Nephron (organoid): Measurements from ENCODE around the gene NR1D2.

Source experiments
- H3K27ac Mint-ChIP-seq, 3 experiments: 2 replicates each; pipeline ENCODE4 v1.8.0; 2020; ENCODE audit warnings: mixed read lengths in 3 of 3, mild to moderate bottlenecking in 2 of 3, moderate library complexity in 1 of 3
- H3K27me3 Mint-ChIP-seq: 2 replicates; pipeline ENCODE4 v1.8.0; 2021; ENCODE audit warnings: low read depth, mild to moderate bottlenecking, moderate library complexity, mixed read lengths
- H3K36me3 Mint-ChIP-seq: 2 replicates; pipeline ENCODE4 v1.8.0; 2020; ENCODE audit warnings: low read depth, mixed read lengths
- H3K4me1 Mint-ChIP-seq: 2 replicates; pipeline ENCODE4 v1.8.0; 2020; ENCODE audit warnings: mixed read lengths
- H3K4me3 Mint-ChIP-seq, 3 experiments: 2 replicates each; pipeline ENCODE4 v1.8.0; 2020; ENCODE audit warnings: mild to moderate bottlenecking in 3 of 3, mixed read lengths in 3 of 3, moderate library complexity in 2 of 3
- H3K9me3 Mint-ChIP-seq: 2 replicates; pipeline ENCODE4 v1.8.0; 2020; ENCODE audit warnings: mixed read lengths
- CTCF ChIP-seq, 3 experiments: fragments of 200-600 bp; sonication (generic); IDR thresholded peaks; one replicate each; pipeline ENCODE4 v1.5.0; 2021; ENCODE audit warnings: antibody characterized with exemption in 3 of 3; ENCODE audit not compliant: unreplicated experiment in 3 of 3

The NR1D2 gene

DNA sequence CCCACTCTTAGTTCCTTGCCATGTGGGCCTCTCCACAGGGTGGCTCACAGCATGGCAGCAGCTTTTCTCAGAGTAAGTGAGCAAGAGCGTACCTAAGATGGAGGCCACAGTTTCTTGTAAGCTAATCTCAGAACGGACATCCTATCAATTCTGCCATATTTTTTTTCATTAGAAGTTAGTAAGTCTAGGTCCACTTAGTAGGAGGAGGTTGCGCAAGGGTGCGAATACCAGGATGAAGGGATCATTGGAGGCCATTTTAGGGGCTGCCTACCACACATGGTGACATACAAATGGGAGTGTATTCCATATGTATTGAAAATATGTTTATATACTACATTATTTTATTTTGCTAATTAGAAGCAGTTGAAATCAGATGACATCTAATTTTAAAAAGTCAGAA lies 31.5 kb downstream of the NR1D2 start:
- H3K36me3 Mint-ChIP-seq = peaks cover 41% of the 10 kb centered on the region
- H3K9me3 Mint-ChIP-seq = peaks cover 6% of the 10 kb centered on the region
- H3K27me3 Mint-ChIP-seq = no peaks in the 10 kb centered on the region
- H3K4me3 Mint-ChIP-seq = no peak overlapping the region
- no peaks in the 10 kb centered on the region for H3K4me1 Mint-ChIP-seq
- H3K27ac Mint-ChIP-seq = no peak overlapping the region
- TF ChIP-seq CTCF (IDR thresholded peaks at IDR 0.05; ENCODE audit: unreplicated experiment in 3 of 3) = no peak

GRCh38 chr3:23979569-23979968 lies 34.5 kb downstream of the NR1D2 start:
- H3K27ac Mint-ChIP-seq = no peak overlapping the region
- H3K4me3 Mint-ChIP-seq = no peak overlapping the region
- TF ChIP-seq CTCF (IDR thresholded peaks at IDR 0.05; ENCODE audit: unreplicated experiment in 3 of 3) = no peak
- H3K27me3 Mint-ChIP-seq = no peaks in the 10 kb centered on the region
- no peaks in the 10 kb centered on the region for H3K4me1 Mint-ChIP-seq
- H3K9me3 Mint-ChIP-seq = peaks cover 6% of the 10 kb centered on the region
- peaks cover 30% of the 10 kb centered on the region for H3K36me3 Mint-ChIP-seq

DNA sequence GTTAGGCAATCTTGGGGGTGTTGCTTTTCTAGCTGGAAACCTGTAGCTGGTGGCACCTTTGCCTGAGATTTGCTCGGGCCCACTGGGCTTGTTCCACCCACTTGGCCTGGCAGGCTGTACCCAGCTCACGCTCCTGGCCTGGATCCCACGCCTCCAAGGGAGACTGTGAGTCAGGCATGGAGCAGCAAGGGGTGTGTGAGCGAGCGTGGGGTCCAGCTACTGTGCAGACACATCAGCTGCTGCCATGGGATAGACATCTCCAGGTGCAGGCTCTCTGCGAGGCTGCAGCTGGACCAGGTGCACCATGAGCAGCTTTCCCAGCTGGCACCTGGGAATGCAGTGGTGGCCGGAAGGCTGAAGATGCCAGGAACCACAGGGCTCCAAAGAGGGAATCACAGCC lies 36.0 kb downstream of the NR1D2 start:
- H3K4me3 Mint-ChIP-seq = no peak overlapping the region
- H3K27ac Mint-ChIP-seq = no peak overlapping the region
- peaks cover 25% of the 10 kb centered on the region for H3K36me3 Mint-ChIP-seq
- no peaks in the 10 kb centered on the region for H3K27me3 Mint-ChIP-seq
- H3K9me3 Mint-ChIP-seq = peaks cover 3% of the 10 kb centered on the region
- no peak for TF ChIP-seq CTCF (IDR thresholded peaks at IDR 0.05; ENCODE audit: unreplicated experiment in 3 of 3)
- no peaks in the 10 kb centered on the region for H3K4me1 Mint-ChIP-seq

DNA sequence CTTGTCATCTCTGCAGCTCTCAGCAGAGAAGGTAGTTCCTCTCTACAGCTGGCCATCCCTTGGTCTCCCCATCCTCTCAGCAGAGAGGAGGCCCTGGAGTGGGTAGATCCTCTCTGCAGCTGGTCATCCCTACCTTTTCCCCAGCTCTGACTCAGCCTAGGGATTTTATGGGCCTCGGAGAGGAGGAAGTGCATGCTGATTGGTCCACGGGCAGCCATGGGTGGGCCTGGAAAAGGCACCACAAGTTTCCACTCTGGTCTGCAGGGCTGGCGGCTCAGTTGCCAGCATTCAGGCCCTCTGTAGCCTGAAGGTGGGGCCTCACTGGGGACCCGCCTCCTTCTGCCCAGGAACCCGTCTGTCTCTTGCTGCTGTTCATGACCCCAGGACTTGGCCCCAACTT lies 36.9 kb downstream of the NR1D2 start:
- TF ChIP-seq CTCF (IDR thresholded peaks at IDR 0.05; ENCODE audit: unreplicated experiment in 3 of 3) = no peak
- H3K36me3 Mint-ChIP-seq = peaks cover 19% of the 10 kb centered on the region
- peak overlapping the region in 1 of 3 experiments; percentile 67 for H3K27ac Mint-ChIP-seq
- H3K27me3 Mint-ChIP-seq = no peaks in the 10 kb centered on the region
- no peak overlapping the region for H3K4me3 Mint-ChIP-seq
- H3K9me3 Mint-ChIP-seq = no peaks in the 10 kb centered on the region
- no peaks in the 10 kb centered on the region for H3K4me1 Mint-ChIP-seq

GRCh38 chr3:23984934-23985333 lies 39.8 kb downstream of the NR1D2 start:
- H3K27me3 Mint-ChIP-seq = peaks cover 4% of the 10 kb centered on the region

More at GRCh38 chr3:23984934-23985333, 39.8 kb downstream of the NR1D2 start:
- TF ChIP-seq CTCF (IDR thresholded peaks at IDR 0.05; ENCODE audit: unreplicated experiment in 3 of 3) = no peak
- Mint-ChIP-seq H3K36me3 (peaks cover 10% of the 10 kb centered on the region), H3K4me3 (no peak overlapping the region), H3K4me1 (no peaks in the 10 kb centered on the region), H3K9me3 (no peaks in the 10 kb centered on the region), H3K27ac (no peak overlapping the region)
